HepG2 (cell line): ENCODE results near the gene RAI14. TPM values are rescaled to one million over a fixed set of nuclear protein-coding genes. Genes with fewer than 3 reads are reported as not detected.

Experiments
- CENPBD1 ChIP-seq: sonication (generic); formaldehyde crosslinking; IDR thresholded peaks from 2 replicates; pipeline ENCODE4 v1.8.0; 2022; ENCODE audit warnings: missing genetic modification reagents, low read depth, mild to moderate bottlenecking, borderline replicate concordance
- CENPT ChIP-seq: sonication (generic); formaldehyde crosslinking; IDR thresholded peaks from 2 replicates; pipeline ENCODE4 v1.8.0; 2022; ENCODE audit warnings: low read depth, mild to moderate bottlenecking, moderate library complexity, missing genetic modification reagents
- FOXP4 ChIP-seq: sonication (generic); formaldehyde crosslinking; IDR thresholded peaks from 2 replicates; pipeline ENCODE4 v1.4.0; 2020; ENCODE audit warnings: missing genetic modification reagents
- GATA4 ChIP-seq: sonication (generic); IDR thresholded peaks from 2 replicates; pipeline ENCODE4 v1.6.1; 2016; ENCODE audit warnings: antibody characterized with exemption, low read depth, borderline replicate concordance
- LCORL ChIP-seq, 2 experiments: fragments of 450-650 bp in 1 of 2; sonication (generic) in 1 of 2; formaldehyde crosslinking in 1 of 2; IDR thresholded peaks; 2 replicates each; pipeline versions ENCODE4 v1.5.0 to v1.6.1; 2017 to 2020; ENCODE audit warnings: antibody characterized with exemption in 1 of 2, missing genetic modification reagents in 1 of 2
- MTF1 ChIP-seq: sonication (generic); formaldehyde crosslinking; IDR thresholded peaks from 2 replicates; pipeline ENCODE4 v1.5.0; 2020; ENCODE audit warnings: missing genetic modification reagents
- NPAS2 ChIP-seq: sonication (generic); formaldehyde crosslinking; IDR thresholded peaks from 2 replicates; pipeline ENCODE4 v1.8.0; 2022; ENCODE audit warnings: mild to moderate bottlenecking, missing genetic modification reagents, borderline replicate concordance
- NR2F6 ChIP-seq, 2 experiments: IDR thresholded peaks; 2 replicates each; pipeline ENCODE4 v1.6.1; 2016; ENCODE audit warnings: antibody characterized with exemption in 1 of 2, mild to moderate bottlenecking in 1 of 2
- PAX8 ChIP-seq: sonication (generic); formaldehyde crosslinking; IDR thresholded peaks from 2 replicates; pipeline ENCODE4 v1.8.0; 2022; ENCODE audit warnings: mild to moderate bottlenecking, missing genetic modification reagents, borderline replicate concordance
- PCBP1 ChIP-seq: fragments of 200-400 bp; formaldehyde crosslinking; IDR thresholded peaks from 2 replicates; pipeline ENCODE4 v1.6.1; 2017; ENCODE audit warnings: mild to moderate bottlenecking, low read depth, low read length, borderline replicate concordance
- PHF8 ChIP-seq: sonication (generic); formaldehyde crosslinking; IDR thresholded peaks from 2 replicates; pipeline ENCODE4 v1.5.0; 2020; ENCODE audit warnings: missing genetic modification reagents
- SAP130 ChIP-seq: IDR thresholded peaks from 2 replicates; pipeline ENCODE4 v1.6.1; 2016; ENCODE audit warnings: low read depth
- SNRNP70 ChIP-seq: fragments of 200-400 bp; formaldehyde crosslinking; IDR thresholded peaks from 2 replicates; pipeline ENCODE4 v1.6.1; 2017; ENCODE audit warnings: mild to moderate bottlenecking, low read depth, low read length, moderate library complexity
- SP2 ChIP-seq: sonication (generic); formaldehyde crosslinking; IDR thresholded peaks from 2 replicates; pipeline ENCODE4 v1.5.1; 2020; ENCODE audit warnings: mild to moderate bottlenecking, missing genetic modification reagents
- ZKSCAN8 ChIP-seq: IDR thresholded peaks from 2 replicates; pipeline ENCODE4 v1.6.1; 2016; ENCODE audit warnings: borderline replicate concordance, missing genetic modification reagents, missing compliant biosample characterization
- ZNF12 ChIP-seq: sonication (generic); formaldehyde crosslinking; IDR thresholded peaks from 2 replicates; pipeline ENCODE4 v1.5.0; 2020; ENCODE audit warnings: missing genetic modification reagents
- ZNF609 ChIP-seq: sonication (generic); formaldehyde crosslinking; IDR thresholded peaks from 2 replicates; pipeline ENCODE4 v1.4.0; 2020; ENCODE audit warnings: mild to moderate bottlenecking, missing genetic modification reagents, borderline replicate concordance
- polyA plus RNA-seq, 8 experiments: library from polyadenylated mRNA; depleted of rRNA in 3 of 8; stranded (reverse) in 7 of 8; unstranded in 1 of 8; fragments of >200 nt; fragmentation: Illumina TruSeq in 4 of 8; extraction: Trizol in 4 of 8; gene quantifications; 2 replicates each; pipeline versions ENCODE4 v1.2.1 to v1.2.3, GENCODE V29; 2011 to 2016; ENCODE audit warnings: low read depth in 4 of 8, missing spikeins in 1 of 8, mixed read lengths in 1 of 8; ENCODE audit not compliant: insufficient read depth in 1 of 8
- total RNA-seq, 5 experiments: library from RNA; depleted of rRNA; stranded (reverse); fragments of >200 nt; fragmentation: Illumina TruSeq; extraction: Trizol; gene quantifications; 2 replicates each; pipeline ENCODE4 v1.2.3, GENCODE V29; 2016; ENCODE audit warnings: low read depth in 1 of 5

Gene RAI14
- total and polyA plus RNA-seq, 2 of the 13 experiments (the other 11 are each of a cell fraction or from before 2014, with no cell fraction given), result 12.6 to 18.2 TPM

GRCh38 chr5:34838785-34839714 lies 182.9 kb downstream of the RAI14 start, which contains the start of gene TTC23L (continued):
- TF ChIP-seq NPAS2 (CRISPR knock-in tag) (no peak), ZKSCAN8 (CRISPR knock-in tag) (no peak), PAX8 (CRISPR knock-in tag) (no peak; the same call in 1 of the 2 replicates), ZNF12 (CRISPR knock-in tag) (peak; percentile 37; the same call in 1 of the 2 replicates), CENPBD1 (CRISPR knock-in tag) (0 out of 2 replicates have a peak, but pooled peaks have one; percentile 77), CENPT (CRISPR knock-in tag) (0 out of 2 replicates have a peak, but pooled peaks have one; percentile 55), PHF8 (CRISPR knock-in tag) (peak; percentile 82), NR2F6 (IDR thresholded peaks at IDR 0.05) (no peak), NR2F6 (CRISPR knock-in tag; IDR thresholded peaks at IDR 0.05) (peak; percentile 76; the same call in 1 of the 2 replicates), LCORL (IDR thresholded peaks at IDR 0.05) (no peak), LCORL (CRISPR knock-in tag; IDR thresholded peaks at IDR 0.05) (peak; percentile 73; the same call in 1 of the 2 replicates), SP2 (CRISPR knock-in tag) (peak; percentile 56), FOXP4 (peak; percentile 72; the same call in 1 of the 2 replicates), ZNF609 (CRISPR knock-in tag) (peak; percentile 80), SNRNP70 (no peak), SAP130 (CRISPR knock-in tag) (peak; percentile 99), GATA4 (peak; percentile 64; the same call in 1 of the 2 replicates), PCBP1 (peak; percentile 72; the same call in 1 of the 2 replicates), MTF1 (CRISPR knock-in tag) (no peak)
